ENCODE measurements around the gene GPR42. TPM values are rescaled to one million over a fixed set of nuclear protein-coding genes. Genes with fewer than 3 reads are reported as not detected.
A peak's percentile ranks its signal among the peaks of the same experiment; 100 is the strongest.

GPR42 gene
- total and polyA plus RNA-seq, 2 donors (not counting 1 experiment from before 2014, with no cell fraction given): 0.10 TPM; not detected in 1

DNA sequence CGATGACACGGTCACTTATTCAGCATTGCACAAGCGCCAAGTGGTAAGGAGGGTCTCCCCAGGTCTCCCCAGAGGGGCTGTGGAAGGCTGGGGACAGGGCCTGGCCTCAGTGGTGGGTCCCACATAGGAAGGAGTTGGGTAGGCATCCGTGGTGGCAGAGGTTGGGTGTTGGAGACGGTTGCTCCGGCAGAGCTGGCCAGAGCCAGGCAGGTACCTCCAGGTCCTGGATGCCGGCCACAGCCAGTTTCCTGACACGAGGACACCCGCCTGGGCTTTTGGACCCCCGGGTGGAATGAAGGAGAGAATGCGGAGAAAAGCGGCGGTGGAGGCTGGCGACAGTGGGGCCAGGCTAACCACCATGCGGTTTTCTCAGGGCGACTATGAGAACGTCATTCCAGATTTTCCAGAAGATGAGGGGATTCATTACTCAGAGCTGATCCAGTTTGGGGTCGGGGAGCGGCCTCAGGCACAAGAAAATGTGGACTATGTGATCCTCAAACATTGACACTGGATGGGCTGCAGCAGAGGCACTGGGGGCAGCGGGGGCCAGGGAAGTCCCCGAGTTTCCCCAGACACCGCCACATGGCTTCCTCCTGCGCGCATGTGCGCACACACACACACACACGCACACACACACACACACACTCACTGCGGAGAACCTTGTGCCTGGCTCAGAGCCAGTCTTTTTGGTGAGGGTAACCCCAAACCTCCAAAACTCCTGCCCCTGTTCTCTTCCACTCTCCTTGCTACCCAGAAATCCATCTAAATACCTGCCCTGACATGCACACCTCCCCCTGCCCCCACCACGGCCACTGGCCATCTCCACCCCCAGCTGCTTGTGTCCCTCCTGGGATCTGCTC is 24.4 kb upstream of the GPR42 start:
- peak; percentile 65 for ATAC-seq (ENCODE audit: low read depth)
- DNase-seq: peak; percentile 91
- peak overlapping the region; percentile 6 for H3K9ac ChIP-seq (ENCODE audit: low read length)
- peaks cover 79 to 94% of the 10 kb centered on the region in 2 donors for H3K4me1 ChIP-seq (ENCODE audit: control insufficient read depth in 2 of 2, insufficient read depth in 2 of 2, low read length in 2 of 2)
- no peaks in the 10 kb centered on the region for H3K27me3 ChIP-seq (replicated peaks in 1 of 4; ENCODE audit: control extremely low read depth in 1 of 4, control insufficient read depth in 3 of 4, insufficient read depth in 4 of 4, low read length in 3 of 4)
- H4K20me1 ChIP-seq (ENCODE audit: control insufficient read depth, insufficient read depth, low read length, poor library complexity, severe bottlenecking): peaks cover 49% of the 10 kb centered on the region
- POLR2A ChIA-PET: interaction anchor here (0.7 to 3.2 kb wide), 12 partner anchors 9 to 149 kb away, joined by 3 to 12 read pairs (median 4); partner anchors contain the start of gene CD22
- peak overlapping the region; percentile 82 for H3K4me3 Mint-ChIP-seq
- peak overlapping the region in 1 of 5 experiments; percentile 12 for H3K4me3 ChIP-seq (ENCODE audit: control extremely low read depth in 1 of 5, extremely low read depth in 1 of 5, insufficient read depth in 1 of 5, low read depth in 2 of 5, low read length in 4 of 5)
- peak overlapping the region; percentile 91 to 92 for H3K27ac ChIP-seq (ENCODE audit: low read length in 2 of 2)
- H3K4me2 ChIP-seq (replicated peaks; ENCODE audit: low read depth, low read length, poor library complexity, severe bottlenecking): peak overlapping the region; percentile 65
- peaks cover 2 to 54% of the 10 kb centered on the region in 2 experiments for H3K36me3 ChIP-seq (replicated peaks in 1 of 2; ENCODE audit: control extremely low read depth in 1 of 2, control insufficient read depth in 1 of 2, extremely low read depth in 1 of 2, insufficient read depth in 2 of 2, low read length in 1 of 2)
- WGBS (ENCODE audit: insufficient coverage): 46% methylated on average over 26 of the region's 28 CpGs
- CTCF ChIA-PET: interaction anchor here (1.0 to 13.5 kb wide), 13 partner anchors 10 to 149 kb away, joined by 3 to 234 read pairs (median 6); partner anchors contain the start of gene USF2
- no peaks in the 10 kb centered on the region for H3K27me3 Mint-ChIP-seq
- no peaks in the 10 kb centered on the region for H3K9me3 Mint-ChIP-seq (ENCODE audit: insufficient read depth)
- peak overlapping the region; percentile 96 for H3K27ac Mint-ChIP-seq
- peaks cover 0 to 10% (median 0%) of the 10 kb centered on the region in 3 donors for H3K9me3 ChIP-seq (ENCODE audit: control extremely low read depth in 1 of 3, control insufficient read depth in 2 of 3, insufficient read depth in 1 of 3, low read length in 2 of 3)
- intact Hi-C loops (cut with micrococcal nuclease): loop anchor here (1.0 to 10.0 kb wide), 7 partner anchors 16 to 368 kb away; partner anchors contain the start of genes HAMP and KMT2B
- no peaks in the 10 kb centered on the region for H3K79me2 ChIP-seq (ENCODE audit: control insufficient read depth, insufficient read depth, low read length)
- H2AFZ ChIP-seq (ENCODE audit: insufficient read depth, low read depth, low read length, poor library complexity, severe bottlenecking): no peak overlapping the region
- H3K4me1 Mint-ChIP-seq: peaks cover 83% of the 10 kb centered on the region
- TF ChIP-seq, protein P1, sequence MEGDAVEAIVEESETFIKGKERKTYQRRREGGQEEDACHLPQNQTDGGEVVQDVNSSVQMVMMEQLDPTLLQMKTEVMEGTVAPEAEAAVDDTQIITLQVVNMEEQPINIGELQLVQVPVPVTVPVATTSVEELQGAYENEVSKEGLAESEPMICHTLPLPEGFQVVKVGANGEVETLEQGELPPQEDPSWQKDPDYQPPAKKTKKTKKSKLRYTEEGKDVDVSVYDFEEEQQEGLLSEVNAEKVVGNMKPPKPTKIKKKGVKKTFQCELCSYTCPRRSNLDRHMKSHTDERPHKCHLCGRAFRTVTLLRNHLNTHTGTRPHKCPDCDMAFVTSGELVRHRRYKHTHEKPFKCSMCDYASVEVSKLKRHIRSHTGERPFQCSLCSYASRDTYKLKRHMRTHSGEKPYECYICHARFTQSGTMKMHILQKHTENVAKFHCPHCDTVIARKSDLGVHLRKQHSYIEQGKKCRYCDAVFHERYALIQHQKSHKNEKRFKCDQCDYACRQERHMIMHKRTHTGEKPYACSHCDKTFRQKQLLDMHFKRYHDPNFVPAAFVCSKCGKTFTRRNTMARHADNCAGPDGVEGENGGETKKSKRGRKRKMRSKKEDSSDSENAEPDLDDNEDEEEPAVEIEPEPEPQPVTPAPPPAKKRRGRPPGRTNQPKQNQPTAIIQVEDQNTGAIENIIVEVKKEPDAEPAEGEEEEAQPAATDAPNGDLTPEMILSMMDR (IDR thresholded peaks at IDR 0.05): no peak
- TF ChIP-seq EZH2 (IDR thresholded peaks at IDR 0.05; ENCODE audit: borderline replicate concordance, insufficient read depth, low read depth, low read length, poor library complexity, severe bottlenecking): no peak

Data from B cell (primary cell).